GM12878 (cell line): ENCODE measurements around the gene PHF14. TPM values are rescaled to one million over a fixed set of nuclear protein-coding genes. Genes with fewer than 3 reads are reported as not detected.

Experiments used
- ATAC-seq: fragments of 200-7000 bp; cut with Tn5 transposase; 3 replicates; pipeline ENCODE4 v1.9.1; 2020; ENCODE audit warnings: mild to moderate bottlenecking, moderate library complexity
- BruUV-seq: library from RNA; stranded (reverse); fragments of 400-500 nt; replicated peaks from 2 replicates; lab custom pipeline; 2021; lab: Mats Ljungman, UMichigan
- CTCF ChIA-PET: fragments of 300-600 bp; sonication (Branson Sonifier 250); formaldehyde crosslinking; extraction: SDS; loops from one replicate; lab custom pipeline; 2021; ENCODE audit warnings: inconsistent platforms; lab: Yijun Ruan, JAX
- POLR2A ChIA-PET: fragments of 350-600 bp; formaldehyde crosslinking; extraction: SDS; loops from one replicate; lab custom pipeline; 2021; ENCODE audit warnings: inconsistent platforms; lab: Charles Lee
- RAD21 ChIA-PET: fragments of 300-600 bp; sonication (Branson Sonifier 250); formaldehyde crosslinking; loops from one replicate; lab custom pipeline; 2023; ENCODE audit warnings: antibody characterized with exemption; ENCODE audit not compliant: unreplicated experiment; lab: Charles Lee
- SMC1A ChIA-PET: fragments of 300-600 bp; sonication (Branson Sonifier 250); formaldehyde crosslinking; loops from one replicate; lab custom pipeline; 2023; ENCODE audit not compliant: unreplicated experiment, uncharacterized antibody; lab: Charles Lee
- DNase-seq: peaks from one replicate; pipeline ENCODE4 v3.0.0-alpha.2; 2011; ENCODE audit warnings: low read depth, low spot score
- FAIRE-seq: peaks from 3 replicates; lab custom pipeline; 2011; peaks lifted over from hg19 to GRCh38; lab: Jason Lieb, UNC
- H2AFZ ChIP-seq: 2 replicates; pipeline ENCODE4 v1.6.0; 2011; ENCODE audit warnings: low read depth, low read length, control low read depth; ENCODE audit not compliant: control insufficient read depth
- H3K27ac ChIP-seq: 2 replicates; pipeline ENCODE4 v1.5.1; 2011; ENCODE audit warnings: control low read depth; ENCODE audit not compliant: control insufficient read depth, insufficient read depth
- H3K27me3 ChIP-seq, 2 experiments: replicated peaks in 1 of 2; 2 replicates each; pipeline versions ENCODE4 v1.6.0 to v1.6.1; 2011; ENCODE audit warnings: low read length in 1 of 2; ENCODE audit not compliant: control insufficient read depth in 2 of 2, insufficient read depth in 2 of 2
- H3K36me3 ChIP-seq, 2 experiments: 2 replicates each; pipeline ENCODE4 v1.5.1; 2011; ENCODE audit warnings: low read length in 1 of 2; ENCODE audit not compliant: control insufficient read depth in 2 of 2, insufficient read depth in 2 of 2
- H3K4me1 ChIP-seq: 2 replicates; pipeline ENCODE4 v1.6.1; 2011; ENCODE audit warnings: mild to moderate bottlenecking, low read length, moderate library complexity, mixed read lengths; ENCODE audit not compliant: control insufficient read depth, insufficient read depth
- H3K4me2 ChIP-seq: 2 replicates; pipeline ENCODE4 v1.6.0; 2011; ENCODE audit warnings: control low read depth; ENCODE audit not compliant: control insufficient read depth, insufficient read depth
- H3K4me3 ChIP-seq: fragments of 200-600 bp; sonication (generic); 2 replicates; pipeline ENCODE4 v1.5.1; 2016
- H3K79me2 ChIP-seq: 2 replicates; pipeline ENCODE4 v1.6.0; 2011; ENCODE audit warnings: low read length; ENCODE audit not compliant: control insufficient read depth, insufficient read depth
- H3K9ac ChIP-seq: 2 replicates; pipeline ENCODE4 v1.8.0; 2011; ENCODE audit warnings: low read length, control low read depth, mixed read lengths; ENCODE audit not compliant: control insufficient read depth, insufficient read depth
- H3K9me3 ChIP-seq: replicated peaks from 3 replicates; pipeline ENCODE4 v1.5.1; 2011; ENCODE audit warnings: mild to moderate bottlenecking, low read length; ENCODE audit not compliant: control insufficient read depth, insufficient read depth
- H4K20me1 ChIP-seq: 2 replicates; pipeline ENCODE4 v1.6.0; 2011; ENCODE audit not compliant: control insufficient read depth, insufficient read depth
- BMI1 ChIP-seq: fragments of 450-650 bp; IDR thresholded peaks from 2 replicates; pipeline ENCODE4 v1.6.1; 2016; ENCODE audit warnings: mild to moderate bottlenecking, moderate library complexity, borderline replicate concordance
- CBFB ChIP-seq: IDR thresholded peaks from 2 replicates; pipeline ENCODE4 v1.6.1; 2016; ENCODE audit warnings: antibody characterized with exemption, low read depth
- CBX3 ChIP-seq: fragments of 200-600 bp; sonication (generic); IDR thresholded peaks from 2 replicates; pipeline ENCODE4 v1.6.1; 2016; ENCODE audit warnings: low read depth, borderline replicate concordance
- EED ChIP-seq: sonication (generic); IDR thresholded peaks from 2 replicates; pipeline ENCODE4 v1.6.1; 2016; ENCODE audit warnings: antibody characterized with exemption, low read depth
- MEF2A ChIP-seq: IDR thresholded peaks from 2 replicates; pipeline ENCODE4 v1.6.1; 2011; ENCODE audit warnings: low read depth, mild to moderate bottlenecking, low read length, moderate library complexity; ENCODE audit not compliant: insufficient read depth
- NRF1 ChIP-seq: conservative IDR thresholded peaks from 2 replicates; pipeline ENCODE4 v1.6.1; 2011; ENCODE audit warnings: mild to moderate bottlenecking, low read depth, low read length, improper control_type of control experiment
- POLR2AphosphoS2 ChIP-seq: IDR thresholded peaks from 2 replicates; pipeline ENCODE4 v1.6.1; 2011; ENCODE audit warnings: low read depth, mild to moderate bottlenecking, low read length, improper control_type of control experiment, moderate library complexity
- SMAD1 ChIP-seq: fragments of 450-650 bp; IDR thresholded peaks from 2 replicates; pipeline ENCODE4 v1.6.1; 2018; ENCODE audit warnings: mild to moderate bottlenecking, low read depth; ENCODE audit not compliant: partially characterized antibody
- ZBED1 ChIP-seq: IDR thresholded peaks from 2 replicates; pipeline ENCODE4 v1.6.1; 2016; ENCODE audit warnings: borderline replicate concordance
- WGBS: methylation state at CpG from one replicate; pipeline ENCODE4 v1.1.6; 2016; ENCODE audit warnings: low lambda C conversion rate; ENCODE audit not compliant: insufficient replicate concordance, insufficient coverage; ENCODE audit errors: missing lambda C conversion rate; 5-methylcytosine and 5-hydroxymethylcytosine counted together
- in situ Hi-C: fragments of 300-500 bp; cut with MboI; formaldehyde crosslinking; loops from 9 replicates; pipeline ENCODE4 v1.14.3; 2018; ENCODE audit warnings: mixed read lengths
- intact Hi-C: fragments of 100-400 bp; cut with micrococcal nuclease; formaldehyde crosslinking; loops from one replicate; pipeline ENCODE4 v1.14.2; 2022; ENCODE audit not compliant: unreplicated experiment
- polyA plus RNA-seq, 11 experiments: library from polyadenylated mRNA; depleted of rRNA in 4 of 11; unstranded in 6 of 11; stranded (reverse) in 5 of 11; fragments of >200 nt; fragmentation: Nextera tagmentation in 4 of 11; fragmentation: Illumina TruSeq in 1 of 11; extraction: Ambion mirVana in 4 of 11; extraction: Trizol in 1 of 11; gene quantifications; 1 replicate in 1 of 11; 2 replicates in 10 of 11; pipeline versions ENCODE4 v1.2.1 to v1.2.3, GENCODE V29; 2011 to 2016; ENCODE audit warnings: inconsistent platforms in 2 of 11, missing spikeins in 2 of 11, low read depth in 1 of 11
- total RNA-seq, 4 experiments: library from RNA; depleted of rRNA in 3 of 4; stranded (reverse); fragments of >200 nt in 3 of 4; fragmentation: Illumina TruSeq in 1 of 4; extraction: Trizol in 1 of 4; gene quantifications; 2 replicates each; pipeline versions ENCODE4 v1.2.1 to v1.2.3, GENCODE V29; 2013 to 2021
- TF ChIP-seq, protein P1 (sequence below): IDR thresholded peaks from 2 replicates; pipeline ENCODE4 v1.6.1; 2011; ENCODE audit warnings: mild to moderate bottlenecking, low read depth, low read length, moderate library complexity; ENCODE audit not compliant: insufficient replicate concordance
- TF ChIP-seq, protein P2 (sequence below): fragments of 450-650 bp; conservative IDR thresholded peaks from 2 replicates; pipeline ENCODE4 v1.6.1; 2017; ENCODE audit warnings: mild to moderate bottlenecking, moderate library complexity
- TF ChIP-seq, protein P3 (sequence below): IDR thresholded peaks from 2 replicates; pipeline ENCODE4 v1.6.1; 2012; ENCODE audit warnings: low read depth, low read length, improper control_type of control experiment
- TF ChIP-seq, protein P4 (sequence below): fragments of 450-650 bp; IDR thresholded peaks from 2 replicates; pipeline ENCODE4 v1.6.1; 2016; ENCODE audit warnings: mild to moderate bottlenecking

PHF14 gene
- total and polyA plus RNA-seq, 10 of the 15 experiments (the other 5 are each of a cell fraction or from before 2014, with no cell fraction given): 21.3 to 47.1 (median 29.9) TPM

DNA sequence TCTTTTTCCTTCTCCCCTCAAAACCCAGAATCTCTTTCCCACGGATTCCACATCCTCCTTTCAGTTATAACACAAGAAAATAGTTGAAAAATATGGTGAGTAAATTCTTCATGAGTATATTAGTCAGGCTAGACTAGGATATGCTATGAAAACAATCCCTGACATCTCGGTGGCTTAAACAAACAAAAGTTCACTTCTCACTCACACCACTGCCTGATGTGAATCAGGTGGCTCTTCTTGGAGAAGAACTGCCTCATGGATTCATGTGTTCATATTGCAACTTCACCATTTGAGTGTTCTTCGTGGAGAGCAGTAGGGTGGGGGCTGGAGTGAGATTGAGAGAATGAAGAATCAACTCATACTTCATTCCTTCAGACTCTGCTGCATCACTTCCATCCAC lies 204.1 kb downstream of the PHF14 start:
- no peaks in the 10 kb centered on the region for H3K36me3 ChIP-seq
- no peak for FAIRE-seq
- CTCF ChIA-PET: no interaction called here
- in situ Hi-C loops: no loop called here
- H3K4me2 ChIP-seq: no peak overlapping the region
- H4K20me1 ChIP-seq: no peaks in the 10 kb centered on the region
- no peaks in the 10 kb centered on the region for H3K27me3 ChIP-seq
- no peaks in the 10 kb centered on the region for H3K9me3 ChIP-seq
- intact Hi-C loops: no loop called here
- RAD21 ChIA-PET: no interaction called here
- no peak overlapping the region for H3K9ac ChIP-seq
- WGBS: 15% methylated on average over 3 of the region's 3 CpGs
- no peak for DNase-seq
- H3K27ac ChIP-seq: no peak overlapping the region
- POLR2A ChIA-PET: no interaction called here
- BruUV-seq: no TSS peak
- no peak for ATAC-seq
- no peak for TF ChIP-seq CBFB
- TF ChIP-seq, protein P1, sequence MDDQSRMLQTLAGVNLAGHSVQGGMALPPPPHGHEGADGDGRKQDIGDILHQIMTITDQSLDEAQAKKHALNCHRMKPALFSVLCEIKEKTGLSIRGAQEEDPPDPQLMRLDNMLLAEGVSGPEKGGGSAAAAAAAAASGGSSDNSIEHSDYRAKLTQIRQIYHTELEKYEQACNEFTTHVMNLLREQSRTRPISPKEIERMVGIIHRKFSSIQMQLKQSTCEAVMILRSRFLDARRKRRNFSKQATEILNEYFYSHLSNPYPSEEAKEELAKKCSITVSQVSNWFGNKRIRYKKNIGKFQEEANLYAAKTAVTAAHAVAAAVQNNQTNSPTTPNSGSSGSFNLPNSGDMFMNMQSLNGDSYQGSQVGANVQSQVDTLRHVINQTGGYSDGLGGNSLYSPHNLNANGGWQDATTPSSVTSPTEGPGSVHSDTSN: no peak
- TF ChIP-seq, protein P2, sequence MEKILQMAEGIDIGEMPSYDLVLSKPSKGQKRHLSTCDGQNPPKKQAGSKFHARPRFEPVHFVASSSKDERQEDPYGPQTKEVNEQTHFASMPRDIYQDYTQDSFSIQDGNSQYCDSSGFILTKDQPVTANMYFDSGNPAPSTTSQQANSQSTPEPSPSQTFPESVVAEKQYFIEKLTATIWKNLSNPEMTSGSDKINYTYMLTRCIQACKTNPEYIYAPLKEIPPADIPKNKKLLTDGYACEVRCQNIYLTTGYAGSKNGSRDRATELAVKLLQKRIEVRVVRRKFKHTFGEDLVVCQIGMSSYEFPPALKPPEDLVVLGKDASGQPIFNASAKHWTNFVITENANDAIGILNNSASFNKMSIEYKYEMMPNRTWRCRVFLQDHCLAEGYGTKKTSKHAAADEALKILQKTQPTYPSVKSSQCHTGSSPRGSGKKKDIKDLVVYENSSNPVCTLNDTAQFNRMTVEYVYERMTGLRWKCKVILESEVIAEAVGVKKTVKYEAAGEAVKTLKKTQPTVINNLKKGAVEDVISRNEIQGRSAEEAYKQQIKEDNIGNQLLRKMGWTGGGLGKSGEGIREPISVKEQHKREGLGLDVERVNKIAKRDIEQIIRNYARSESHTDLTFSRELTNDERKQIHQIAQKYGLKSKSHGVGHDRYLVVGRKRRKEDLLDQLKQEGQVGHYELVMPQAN: no peak
- H3K79me2 ChIP-seq: no peaks in the 10 kb centered on the region
- no peak overlapping the region for H2AFZ ChIP-seq
- SMC1A ChIA-PET: no interaction called here
- H3K4me1 ChIP-seq: no peaks in the 10 kb centered on the region; the same call in 1 of the 2 replicates
- no peak overlapping the region for H3K4me3 ChIP-seq

DNA sequence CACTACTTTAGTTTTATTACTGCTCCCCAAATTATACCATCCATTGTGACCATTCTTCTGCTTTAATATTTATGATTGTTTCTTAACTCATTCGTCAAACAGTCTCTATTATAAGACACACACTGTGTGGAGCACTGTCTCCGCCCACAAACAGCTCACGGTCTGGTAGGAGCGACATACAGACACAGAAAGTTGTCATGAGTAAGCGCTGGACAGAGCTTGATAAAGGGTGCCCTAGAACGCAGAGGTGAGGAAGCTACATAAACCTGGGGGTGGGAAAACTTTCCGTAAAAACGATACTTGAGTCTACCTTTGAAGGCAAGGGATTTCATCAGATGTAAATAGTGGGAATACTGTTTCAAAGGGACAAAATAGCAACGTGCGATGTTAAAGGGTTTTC lies 207.9 kb downstream of the PHF14 start:
- CTCF ChIA-PET: no interaction called here
- 49% methylated on average over 10 of the region's 10 CpGs for WGBS
- no peaks in the 10 kb centered on the region for H3K4me1 ChIP-seq
- TF ChIP-seq SMAD1 (no peak), ZBED1 (no peak), NRF1 (no peak), POLR2AphosphoS2 (no peak), CBX3 (no peak), MEF2A (no peak), EED (no peak), BMI1 (no peak)
- TF ChIP-seq, protein P3, sequence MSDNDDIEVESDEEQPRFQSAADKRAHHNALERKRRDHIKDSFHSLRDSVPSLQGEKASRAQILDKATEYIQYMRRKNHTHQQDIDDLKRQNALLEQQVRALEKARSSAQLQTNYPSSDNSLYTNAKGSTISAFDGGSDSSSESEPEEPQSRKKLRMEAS: no peak
- TF ChIP-seq, protein P4, sequence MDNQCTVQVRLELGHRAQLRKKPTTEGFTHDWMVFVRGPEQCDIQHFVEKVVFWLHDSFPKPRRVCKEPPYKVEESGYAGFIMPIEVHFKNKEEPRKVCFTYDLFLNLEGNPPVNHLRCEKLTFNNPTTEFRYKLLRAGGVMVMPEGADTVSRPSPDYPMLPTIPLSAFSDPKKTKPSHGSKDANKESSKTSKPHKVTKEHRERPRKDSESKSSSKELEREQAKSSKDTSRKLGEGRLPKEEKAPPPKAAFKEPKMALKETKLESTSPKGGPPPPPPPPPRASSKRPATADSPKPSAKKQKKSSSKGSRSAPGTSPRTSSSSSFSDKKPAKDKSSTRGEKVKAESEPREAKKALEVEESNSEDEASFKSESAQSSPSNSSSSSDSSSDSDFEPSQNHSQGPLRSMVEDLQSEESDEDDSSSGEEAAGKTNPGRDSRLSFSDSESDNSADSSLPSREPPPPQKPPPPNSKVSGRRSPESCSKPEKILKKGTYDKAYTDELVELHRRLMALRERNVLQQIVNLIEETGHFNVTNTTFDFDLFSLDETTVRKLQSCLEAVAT: no peak

More for the DNA sequence above, 207.9 kb downstream of the PHF14 start:
- Histone ChIP-seq H4K20me1 (no peaks in the 10 kb centered on the region), H2AFZ (no peak overlapping the region), H3K9me3 (no peaks in the 10 kb centered on the region), H3K4me3 (no peak overlapping the region), H3K27me3 (no peaks in the 10 kb centered on the region), H3K79me2 (no peaks in the 10 kb centered on the region), H3K4me2 (no peak overlapping the region), H3K9ac (no peak overlapping the region), H3K27ac (no peak overlapping the region), H3K36me3 (no peaks in the 10 kb centered on the region)
- ChIA-PET SMC1A (interaction anchor here (1.3 kb wide), 1 partner anchor 10 kb away, joined by 4 read pairs; no protein-coding TSS in a partner anchor), RAD21 (no interaction called here), POLR2A (no interaction called here)
- no TSS peak for BruUV-seq
- no peak for FAIRE-seq
- no peak for DNase-seq
- in situ Hi-C loops: no loop called here
- intact Hi-C loops: no loop called here
- no peak for ATAC-seq
